ENCODE results near the gene LCNL1.

LCNL1 gene

DNA sequence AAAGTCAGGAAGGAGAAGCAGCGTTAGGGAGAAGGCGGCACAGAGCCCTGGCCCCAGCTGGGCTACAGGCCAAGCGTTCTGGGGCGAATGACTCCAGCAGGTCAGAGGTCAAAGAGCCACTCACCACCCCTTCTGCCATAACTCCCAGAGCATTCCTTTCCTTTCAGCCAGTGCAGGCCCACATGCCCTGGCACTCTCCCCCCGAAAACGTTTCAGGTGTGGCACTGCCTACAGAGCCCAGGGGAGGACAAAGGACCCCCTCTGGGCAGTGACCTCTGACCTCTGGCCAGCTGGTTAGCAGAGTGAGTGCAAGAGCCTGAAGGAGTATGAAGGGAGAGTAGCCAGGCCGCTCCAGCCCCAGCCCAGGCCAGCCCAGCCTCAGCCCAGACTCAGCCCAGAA, 40.4 kb downstream of the LCNL1 start:
- H3K4me3 ChIP-seq (ENCODE audit: low read length in 2 of 2), result no peak overlapping the region
- H3K27me3 ChIP-seq (ENCODE audit: control insufficient read depth in 1 of 2, insufficient read depth in 2 of 2, low read length in 2 of 2), result no peaks in the 10 kb centered on the region
- H3K9ac ChIP-seq (ENCODE audit: low read length in 2 of 2), result no peak overlapping the region
- H3K27ac ChIP-seq (ENCODE audit: low read length), result no peak overlapping the region
- H3K4me1 ChIP-seq (ENCODE audit: control insufficient read depth, insufficient read depth, low read length), result peaks cover 20% of the 10 kb centered on the region
- H3K9me3 ChIP-seq (ENCODE audit: control insufficient read depth in 2 of 2, low read length in 2 of 2), result no peaks in the 10 kb centered on the region
- H3K36me3 ChIP-seq (ENCODE audit: control insufficient read depth in 2 of 2, insufficient read depth in 2 of 2, low read length in 2 of 2), result no peaks in the 10 kb centered on the region

DNA sequence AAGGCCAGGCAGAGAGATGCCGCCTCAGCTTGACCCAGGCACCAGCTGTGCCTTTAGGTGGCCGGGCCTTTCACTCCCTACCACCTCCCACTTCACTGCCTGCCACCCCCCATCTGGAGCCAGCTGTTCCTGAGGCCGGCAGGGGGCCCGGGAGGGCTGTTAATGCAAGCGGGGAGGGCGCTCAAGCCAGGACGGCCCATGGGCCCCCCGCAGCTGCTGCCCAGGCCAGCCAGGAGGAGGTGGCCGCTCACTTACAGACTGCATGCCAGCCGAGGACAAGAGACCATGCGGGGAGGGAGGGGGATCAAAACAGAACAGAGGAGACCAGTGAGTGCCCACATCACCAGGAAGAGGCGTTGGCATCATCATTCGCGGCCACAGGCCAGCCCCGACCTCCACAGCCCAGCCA, 40.8 kb downstream of the LCNL1 start:
- Histone ChIP-seq H3K36me3 (ENCODE audit: control insufficient read depth in 2 of 2, insufficient read depth in 2 of 2, low read length in 2 of 2) (no peaks in the 10 kb centered on the region), H3K9ac (ENCODE audit: low read length in 2 of 2) (no peak overlapping the region), H3K27ac (ENCODE audit: low read length) (no peak overlapping the region), H3K4me1 (ENCODE audit: control insufficient read depth, insufficient read depth, low read length) (peaks cover 23% of the 10 kb centered on the region), H3K27me3 (ENCODE audit: control insufficient read depth in 1 of 2, insufficient read depth in 2 of 2, low read length in 2 of 2) (no peaks in the 10 kb centered on the region), H3K9me3 (ENCODE audit: control insufficient read depth in 2 of 2, low read length in 2 of 2) (no peaks in the 10 kb centered on the region), H3K4me3 (ENCODE audit: low read length in 2 of 2) (no peak overlapping the region)

DNA sequence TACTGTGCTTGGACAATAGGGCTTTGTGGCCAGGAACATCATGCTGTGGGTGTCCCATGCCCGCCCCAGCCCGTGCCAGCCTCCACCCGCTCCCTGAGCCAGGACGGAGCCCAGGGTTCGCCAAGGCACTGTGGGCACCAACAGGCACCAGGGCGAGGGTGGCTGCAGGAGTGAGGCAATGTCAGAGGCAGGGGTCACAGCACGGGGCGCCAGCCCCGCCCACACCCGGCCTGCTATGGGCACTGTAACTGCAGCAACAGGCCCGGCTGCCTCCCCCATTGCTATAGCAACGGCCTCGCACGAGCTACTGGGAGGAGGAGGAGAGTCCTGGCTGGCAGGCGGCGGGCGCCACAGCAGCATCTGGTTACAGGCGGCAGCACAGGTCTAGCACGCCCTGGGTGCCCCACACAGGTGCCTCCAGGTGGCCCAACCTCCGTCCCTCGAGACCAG, 42.7 kb downstream of the LCNL1 start:
- no peak overlapping the region for H3K9ac ChIP-seq (ENCODE audit: low read length in 2 of 2)
- no peak overlapping the region for H3K4me3 ChIP-seq (ENCODE audit: low read length in 2 of 2)
- no peak overlapping the region for H3K27ac ChIP-seq (ENCODE audit: low read length)

GRCh38 chr9:137026384-137026783, 43.6 kb downstream of the LCNL1 start:
- peaks cover 33% of the 10 kb centered on the region for H3K4me1 ChIP-seq (ENCODE audit: control insufficient read depth, insufficient read depth, low read length)
- H3K27ac ChIP-seq (ENCODE audit: low read length), result no peak overlapping the region
- no peak overlapping the region for H3K9ac ChIP-seq (ENCODE audit: low read length in 2 of 2)
- H3K9me3 ChIP-seq (ENCODE audit: control insufficient read depth in 2 of 2, low read length in 2 of 2), result no peaks in the 10 kb centered on the region
- H3K27me3 ChIP-seq (ENCODE audit: control insufficient read depth in 1 of 2, insufficient read depth in 2 of 2, low read length in 2 of 2), result no peaks in the 10 kb centered on the region
- no peak overlapping the region for H3K4me3 ChIP-seq (ENCODE audit: low read length in 2 of 2)
- no peaks in the 10 kb centered on the region for H3K36me3 ChIP-seq (ENCODE audit: control insufficient read depth in 2 of 2, insufficient read depth in 2 of 2, low read length in 2 of 2)

More for the DNA sequence above, 42.7 kb downstream of the LCNL1 start:
- Histone ChIP-seq H3K36me3 (ENCODE audit: control insufficient read depth in 2 of 2, insufficient read depth in 2 of 2, low read length in 2 of 2) (no peaks in the 10 kb centered on the region), H3K27me3 (ENCODE audit: control insufficient read depth in 1 of 2, insufficient read depth in 2 of 2, low read length in 2 of 2) (no peaks in the 10 kb centered on the region), H3K4me1 (ENCODE audit: control insufficient read depth, insufficient read depth, low read length) (peaks cover 33% of the 10 kb centered on the region), H3K9me3 (ENCODE audit: control insufficient read depth in 2 of 2, low read length in 2 of 2) (no peaks in the 10 kb centered on the region)

- Histone ChIP-seq H3K4me1 (ENCODE audit: control insufficient read depth, insufficient read depth, low read length) (peaks cover 33% of the 10 kb centered on the region), H3K4me3 (ENCODE audit: low read length in 2 of 2) (peak overlapping the region; percentile 47 to 74), H3K27ac (ENCODE audit: low read length) (no peak overlapping the region), H3K27me3 (ENCODE audit: control insufficient read depth in 1 of 2, insufficient read depth in 2 of 2, low read length in 2 of 2) (no peaks in the 10 kb centered on the region), H3K9ac (ENCODE audit: low read length in 2 of 2) (peak overlapping the region in 1 of 2 donors; percentile 41), H3K36me3 (ENCODE audit: control insufficient read depth in 2 of 2, insufficient read depth in 2 of 2, low read length in 2 of 2) (no peaks in the 10 kb centered on the region), H3K9me3 (ENCODE audit: control insufficient read depth in 2 of 2, low read length in 2 of 2) (no peaks in the 10 kb centered on the region)
Observed at GRCh38 chr9:137026828-137027227, 44.0 kb downstream of the LCNL1 start.

- peak within 1 kb of the TSS; percentile 64 to 73 for H3K9ac ChIP-seq (ENCODE audit: low read length in 2 of 2)
- H3K36me3 ChIP-seq (ENCODE audit: control insufficient read depth in 2 of 2, insufficient read depth in 2 of 2, low read length in 2 of 2), result no peaks in the 10 kb centered on the region
- no peak within 1 kb of the TSS for H3K27ac ChIP-seq (ENCODE audit: low read length)
- no peaks in the 10 kb centered on the region for H3K9me3 ChIP-seq (ENCODE audit: control insufficient read depth in 2 of 2, low read length in 2 of 2)
- H3K27me3 ChIP-seq (ENCODE audit: control insufficient read depth in 1 of 2, insufficient read depth in 2 of 2, low read length in 2 of 2), result no peaks in the 10 kb centered on the region
- peaks cover 33% of the 10 kb centered on the region for H3K4me1 ChIP-seq (ENCODE audit: control insufficient read depth, insufficient read depth, low read length)
- H3K4me3 ChIP-seq (ENCODE audit: low read length in 2 of 2), result peak within 1 kb of the TSS; percentile 71 to 77
Observed at GRCh38 chr9:137027369-137028262, 44.8 kb downstream of the LCNL1 start, which contains the start of gene ABCA2. TSS of gene ABCA2 (minus strand) at chr9:137028237. CDS start at chr9:137028140, 97 bp downstream.

- Histone ChIP-seq H3K9ac (ENCODE audit: low read length in 2 of 2) (peak overlapping the region; percentile 13 to 64), H3K36me3 (ENCODE audit: control insufficient read depth in 2 of 2, insufficient read depth in 2 of 2, low read length in 2 of 2) (no peaks in the 10 kb centered on the region), H3K4me1 (ENCODE audit: control insufficient read depth, insufficient read depth, low read length) (peaks cover 33% of the 10 kb centered on the region)
Observed at GRCh38 chr9:137028263-137029057, 45.7 kb downstream of the LCNL1 start.

GRCh38 chr9:137029058-137029936, 46.5 kb downstream of the LCNL1 start:
- H3K4me3 ChIP-seq (ENCODE audit: low read length in 2 of 2), result peak overlapping the region; percentile 71 to 77
- H3K27ac ChIP-seq (ENCODE audit: low read length), result no peak overlapping the region

More at GRCh38 chr9:137028263-137029057, 45.7 kb downstream of the LCNL1 start:
- Histone ChIP-seq H3K27ac (ENCODE audit: low read length) (no peak overlapping the region), H3K27me3 (ENCODE audit: control insufficient read depth in 1 of 2, insufficient read depth in 2 of 2, low read length in 2 of 2) (no peaks in the 10 kb centered on the region), H3K4me3 (ENCODE audit: low read length in 2 of 2) (peak overlapping the region; percentile 71 to 77), H3K9me3 (ENCODE audit: control insufficient read depth in 2 of 2, low read length in 2 of 2) (no peaks in the 10 kb centered on the region)

GRCh38 chr9:137030006-137030405, 47.2 kb downstream of the LCNL1 start:
- no peaks in the 10 kb centered on the region for H3K9me3 ChIP-seq (ENCODE audit: control insufficient read depth in 2 of 2, low read length in 2 of 2)
- H3K27ac ChIP-seq (ENCODE audit: low read length), result no peak overlapping the region
- no peaks in the 10 kb centered on the region for H3K36me3 ChIP-seq (ENCODE audit: control insufficient read depth in 2 of 2, insufficient read depth in 2 of 2, low read length in 2 of 2)
- H3K27me3 ChIP-seq (ENCODE audit: control insufficient read depth in 1 of 2, insufficient read depth in 2 of 2, low read length in 2 of 2), result peaks cover 0 to 1% of the 10 kb centered on the region in 2 donors
- no peak overlapping the region for H3K9ac ChIP-seq (ENCODE audit: low read length in 2 of 2)
- peaks cover 33% of the 10 kb centered on the region for H3K4me1 ChIP-seq (ENCODE audit: control insufficient read depth, insufficient read depth, low read length)
- no peak overlapping the region for H3K4me3 ChIP-seq (ENCODE audit: low read length in 2 of 2)

More at GRCh38 chr9:137029058-137029936, 46.5 kb downstream of the LCNL1 start:
- no peaks in the 10 kb centered on the region for H3K27me3 ChIP-seq (ENCODE audit: control insufficient read depth in 1 of 2, insufficient read depth in 2 of 2, low read length in 2 of 2)
- peaks cover 33% of the 10 kb centered on the region for H3K4me1 ChIP-seq (ENCODE audit: control insufficient read depth, insufficient read depth, low read length)
- no peaks in the 10 kb centered on the region for H3K9me3 ChIP-seq (ENCODE audit: control insufficient read depth in 2 of 2, low read length in 2 of 2)
- H3K9ac ChIP-seq (ENCODE audit: low read length in 2 of 2), result no peak overlapping the region
- no peaks in the 10 kb centered on the region for H3K36me3 ChIP-seq (ENCODE audit: control insufficient read depth in 2 of 2, insufficient read depth in 2 of 2, low read length in 2 of 2)

Data from stomach smooth muscle (tissue), 2 donors.